ENCODE data around the gene PRPS2. TPM values are rescaled to one million over a fixed set of nuclear protein-coding genes. Genes with fewer than 3 reads are reported as not detected.

The PRPS2 gene
- total RNA-seq: 36.4 and 44.1 TPM in 2 replicates

DNA sequence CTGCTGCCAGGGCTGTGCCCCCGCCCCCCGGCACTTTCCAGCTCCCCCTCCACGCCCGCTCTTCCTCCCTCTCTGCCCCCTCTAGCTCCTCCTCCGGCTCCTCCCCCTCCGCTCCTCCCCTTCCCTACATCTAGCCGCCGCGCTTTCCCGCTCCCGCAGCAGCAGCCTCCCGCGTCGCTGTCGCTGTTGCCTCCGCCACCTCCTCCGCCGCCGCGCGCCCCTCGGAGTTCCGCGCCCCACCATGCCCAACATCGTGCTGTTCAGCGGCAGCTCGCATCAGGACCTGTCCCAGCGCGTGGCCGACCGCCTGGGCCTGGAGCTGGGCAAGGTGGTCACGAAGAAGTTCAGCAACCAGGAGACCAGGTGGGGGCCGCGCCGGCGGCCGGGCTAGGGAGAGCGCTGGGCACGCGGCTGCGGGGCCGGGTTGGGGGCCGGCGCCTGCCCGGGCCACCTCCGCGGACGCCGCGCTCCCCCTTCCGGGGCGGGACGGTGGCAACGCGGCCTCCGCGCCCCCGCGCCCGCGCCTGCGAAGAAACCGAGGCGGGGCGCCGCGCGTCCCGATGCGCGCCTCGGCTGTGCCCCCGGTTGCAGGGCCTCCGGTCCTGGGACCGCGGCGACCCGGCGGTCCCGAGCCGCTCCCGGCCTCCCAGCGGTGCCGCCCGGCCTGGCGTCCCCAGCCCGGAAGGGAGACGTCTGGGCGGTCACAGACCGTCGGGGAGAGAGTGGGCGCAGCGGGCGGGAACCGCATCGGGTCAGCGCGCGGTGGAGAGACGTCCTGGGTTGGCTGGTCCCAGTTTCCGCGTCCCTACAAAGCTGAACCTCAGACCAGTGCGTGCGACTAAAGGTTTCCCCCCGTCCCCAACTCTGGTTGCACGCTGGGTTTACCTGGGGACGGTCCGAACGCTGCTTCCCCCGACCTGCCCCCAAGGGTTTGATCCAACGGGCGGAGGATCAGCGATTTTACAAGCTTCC lies at the start of gene PRPS2:
TSS of gene PRPS2 (plus strand) at position 156 of the 972 bp plus-strand sequence. CDS start at position 242, 86 bp downstream.

DNA sequence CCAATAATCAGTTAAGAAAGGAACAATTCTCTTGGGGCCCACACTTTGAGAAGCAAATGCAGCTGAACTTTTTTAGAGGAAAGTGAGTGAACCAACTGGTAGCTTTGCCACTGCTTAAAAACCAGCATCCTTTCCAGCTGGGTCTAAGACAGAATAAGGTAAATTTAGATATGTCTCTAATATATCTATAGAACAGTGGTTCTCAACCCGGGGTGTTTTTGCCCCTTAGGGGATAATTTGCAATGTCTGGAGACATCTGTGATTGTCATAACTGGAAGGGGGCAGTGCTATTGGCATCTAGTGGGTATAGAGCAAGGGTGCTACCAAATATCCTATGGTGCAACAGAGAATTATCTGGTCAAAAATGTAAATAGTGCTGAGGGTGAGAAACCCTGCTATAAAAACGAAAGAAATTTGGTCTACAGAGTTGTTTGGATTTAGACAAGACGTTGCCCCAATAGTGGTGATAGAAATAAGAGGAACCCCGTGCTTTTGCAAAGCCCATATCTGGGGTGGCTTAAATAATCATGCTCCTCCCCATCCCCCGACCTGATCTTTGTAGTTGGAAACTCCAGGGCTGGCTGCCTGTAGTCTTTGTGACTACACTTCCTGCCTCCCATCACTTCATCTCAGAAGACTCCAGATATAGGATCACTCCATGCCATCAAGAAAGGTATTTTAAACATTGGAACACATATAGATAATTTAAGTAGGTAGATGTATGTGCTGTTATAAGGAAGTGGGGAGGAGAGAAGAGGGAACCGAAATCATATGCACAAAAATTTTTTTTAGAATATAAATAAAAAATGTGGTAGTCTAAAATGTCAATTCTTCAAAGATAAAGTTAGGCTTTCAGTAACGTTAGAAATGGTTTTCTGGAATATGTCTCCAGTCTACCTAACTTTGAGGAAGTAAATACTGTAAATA lies 75.5 kb downstream of the PRPS2 start, which contains the start of gene TLR7:
TSS of gene TLR7 (plus strand) at position 622 of the 927 bp plus-strand sequence. CDS start 507 bp downstream, outside the sequence.

Other genes starting within 250 kb of the PRPS2 start
- under 0.01 TPM in 1 of 2 replicates, not detected in the other for gene TLR7, start 75.7 kb downstream of the PRPS2 start, total RNA-seq
- under 0.01 TPM in 1 of 2 replicates, not detected in the other for gene TLR8, start 115.2 kb downstream of the PRPS2 start, total RNA-seq
- gene TMSB4X, start 183.7 kb downstream of the PRPS2 start, total RNA-seq: 3,634 and 5,341 TPM in 2 replicates

Measured in tracheal epithelial cell (primary cell).